HepG2 (cell line): Measurements from ENCODE around the gene MRPL54. TPM values are rescaled to one million over a fixed set of nuclear protein-coding genes. Genes with fewer than 3 reads are reported as not detected.

ENCODE experiments used
- CBX5 ChIP-seq: sonication (generic); formaldehyde crosslinking; IDR thresholded peaks from 2 replicates; pipeline ENCODE4 v1.4.0; 2020; ENCODE audit warnings: missing genetic modification reagents, borderline replicate concordance
- DPF2 ChIP-seq: sonication (generic); formaldehyde crosslinking; IDR thresholded peaks from 2 replicates; pipeline ENCODE4 v1.4.0; 2020; ENCODE audit warnings: mild to moderate bottlenecking, low read depth, missing genetic modification reagents, borderline replicate concordance
- ELF1 ChIP-seq: sonication (generic); formaldehyde crosslinking; IDR thresholded peaks from 2 replicates; pipeline ENCODE4 v1.4.0; 2020; ENCODE audit warnings: missing genetic modification reagents
- GABPB1 ChIP-seq: IDR thresholded peaks from 2 replicates; pipeline ENCODE4 v1.6.1; 2016; ENCODE audit warnings: mild to moderate bottlenecking, missing genetic modification reagents, moderate library complexity, missing compliant biosample characterization
- MEF2D ChIP-seq: sonication (generic); formaldehyde crosslinking; IDR thresholded peaks from 2 replicates; pipeline ENCODE4 v1.5.1; 2020; ENCODE audit warnings: mild to moderate bottlenecking, missing genetic modification reagents
- NR2F1 ChIP-seq, 2 experiments: fragments of 450-650 bp in 1 of 2; formaldehyde crosslinking in 1 of 2; IDR thresholded peaks; 2 replicates each; pipeline versions ENCODE4 v1.5.0 to v1.6.1; 2016 to 2020; ENCODE audit warnings: mild to moderate bottlenecking in 1 of 2, missing compliant biosample characterization in 1 of 2, missing genetic modification reagents in 1 of 2, moderate library complexity in 1 of 2
- NR2F6 ChIP-seq, 2 experiments: IDR thresholded peaks; 2 replicates each; pipeline ENCODE4 v1.6.1; 2016; ENCODE audit warnings: antibody characterized with exemption in 1 of 2, mild to moderate bottlenecking in 1 of 2
- PHF20 ChIP-seq: sonication (generic); formaldehyde crosslinking; IDR thresholded peaks from 2 replicates; pipeline ENCODE4 v1.5.0; 2020; ENCODE audit warnings: mild to moderate bottlenecking, missing genetic modification reagents
- SMAD9 ChIP-seq: sonication (generic); formaldehyde crosslinking; IDR thresholded peaks from 2 replicates; pipeline ENCODE4 v1.5.1; 2020; ENCODE audit warnings: mild to moderate bottlenecking, missing genetic modification reagents
- ZFAT ChIP-seq: sonication (generic); formaldehyde crosslinking; conservative IDR thresholded peaks from 2 replicates; pipeline ENCODE4 v1.8.1; 2023; ENCODE audit warnings: missing genetic modification reagents, inconsistent platforms
- ZFP90 ChIP-seq: sonication (generic); formaldehyde crosslinking; IDR thresholded peaks from 2 replicates; pipeline ENCODE4 v1.8.0; 2022; ENCODE audit warnings: missing genetic modification reagents, mild to moderate bottlenecking, inconsistent platforms, borderline replicate concordance
- ZNF121 ChIP-seq: sonication (generic); formaldehyde crosslinking; IDR thresholded peaks from 2 replicates; pipeline ENCODE4 v1.5.0; 2020; ENCODE audit warnings: mild to moderate bottlenecking, missing genetic modification reagents
- ZNF253 ChIP-seq: sonication (generic); formaldehyde crosslinking; IDR thresholded peaks from 2 replicates; pipeline ENCODE4 v1.8.0; 2022; ENCODE audit warnings: mild to moderate bottlenecking, missing genetic modification reagents, borderline replicate concordance
- ZNF256 ChIP-seq: sonication (generic); formaldehyde crosslinking; conservative IDR thresholded peaks from 2 replicates; pipeline ENCODE4 v1.4.0; 2020; ENCODE audit warnings: missing genetic modification reagents
- ZNF264 ChIP-seq: sonication (generic); formaldehyde crosslinking; IDR thresholded peaks from 2 replicates; pipeline ENCODE4 v1.4.0; 2020; ENCODE audit warnings: missing genetic modification reagents
- ZNF329 ChIP-seq: sonication (generic); formaldehyde crosslinking; IDR thresholded peaks from 2 replicates; pipeline ENCODE4 v1.9.0; 2021; ENCODE audit warnings: low read depth, mild to moderate bottlenecking, missing genetic modification reagents
- ZNF382 ChIP-seq: sonication (generic); formaldehyde crosslinking; IDR thresholded peaks from 2 replicates; pipeline ENCODE4 v1.5.0; 2020; ENCODE audit warnings: missing genetic modification reagents, mild to moderate bottlenecking, borderline replicate concordance
- ZNF780A ChIP-seq: sonication (generic); formaldehyde crosslinking; IDR thresholded peaks from 2 replicates; pipeline ENCODE4 v1.8.0; 2022; ENCODE audit warnings: mild to moderate bottlenecking, missing genetic modification reagents, moderate library complexity
- polyA plus RNA-seq, 8 experiments: library from polyadenylated mRNA; depleted of rRNA in 3 of 8; stranded (reverse) in 7 of 8; unstranded in 1 of 8; fragments of >200 nt; fragmentation: Illumina TruSeq in 4 of 8; extraction: Trizol in 4 of 8; gene quantifications; 2 replicates each; pipeline versions ENCODE4 v1.2.1 to v1.2.3, GENCODE V29; 2011 to 2016; ENCODE audit warnings: low read depth in 4 of 8, missing spikeins in 1 of 8, mixed read lengths in 1 of 8; ENCODE audit not compliant: insufficient read depth in 1 of 8
- total RNA-seq, 5 experiments: library from RNA; depleted of rRNA; stranded (reverse); fragments of >200 nt; fragmentation: Illumina TruSeq; extraction: Trizol; gene quantifications; 2 replicates each; pipeline ENCODE4 v1.2.3, GENCODE V29; 2016; ENCODE audit warnings: low read depth in 1 of 5
- TF ChIP-seq, protein P1 (sequence below): IDR thresholded peaks from 2 replicates; pipeline ENCODE4 v1.6.1; 2018; ENCODE audit warnings: missing genetic modification reagents, mild to moderate bottlenecking, missing compliant biosample characterization
- TF ChIP-seq, protein P2 (sequence below): sonication (generic); formaldehyde crosslinking; IDR thresholded peaks from 2 replicates; pipeline ENCODE4 v1.5.0; 2020; ENCODE audit warnings: mild to moderate bottlenecking, missing genetic modification reagents, moderate library complexity
- TF ChIP-seq, protein P3 (sequence below): sonication (generic); formaldehyde crosslinking; IDR thresholded peaks from 2 replicates; pipeline ENCODE4 v1.5.1; 2020; ENCODE audit warnings: missing genetic modification reagents, mild to moderate bottlenecking, borderline replicate concordance

MRPL54 gene
- total and polyA plus RNA-seq, 2 of the 13 experiments (the other 11 are each of a cell fraction or from before 2014, with no cell fraction given), result 36.8 to 66.9 TPM

DNA sequence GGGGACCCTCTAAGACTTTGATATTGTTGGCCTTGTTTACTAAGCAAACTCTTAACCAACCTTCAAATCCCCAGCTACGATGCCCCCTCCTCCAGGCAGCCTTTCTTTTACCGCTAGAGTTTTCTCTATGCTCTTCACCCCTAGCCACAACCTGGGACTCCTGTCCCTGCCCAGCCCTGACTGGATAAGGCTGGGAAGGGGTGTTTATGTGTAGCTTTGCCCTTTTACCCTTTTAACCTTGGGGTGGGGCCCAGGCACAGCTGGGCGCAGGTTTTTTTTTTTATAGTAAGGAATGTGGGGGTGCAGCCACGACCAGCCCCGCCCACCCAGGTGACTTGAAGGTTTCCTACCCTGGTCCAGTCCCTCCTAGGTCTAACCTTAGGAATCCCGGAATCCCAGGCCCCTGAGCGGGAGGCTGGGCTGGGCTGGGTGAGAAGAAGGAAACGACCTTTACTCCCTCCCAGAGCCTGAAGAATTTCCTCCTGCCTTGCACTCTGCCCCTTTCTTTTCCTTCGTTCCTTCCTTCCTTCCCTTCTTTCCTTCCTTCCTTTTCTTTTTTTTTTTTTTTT is 42.0 kb upstream of the MRPL54 start (continued):
- TF ChIP-seq DPF2 (CRISPR knock-in tag) (no peak), NR2F1 (CRISPR knock-in tag; IDR thresholded peaks at IDR 0.05) (peak; percentile 37 to 65; a peak in 1 of 4 replicates), ZNF780A (CRISPR knock-in tag) (no peak), NR2F6 (IDR thresholded peaks at IDR 0.05) (peak; percentile 81), NR2F6 (CRISPR knock-in tag; IDR thresholded peaks at IDR 0.05) (peak; percentile 81), ZNF121 (CRISPR knock-in tag) (no peak), CBX5 (no peak), ZNF382 (no peak), GABPB1 (CRISPR knock-in tag) (no peak), ZNF329 (CRISPR knock-in tag) (no peak), ZNF253 (CRISPR knock-in tag) (no peak), SMAD9 (CRISPR knock-in tag) (no peak), ZFP90 (CRISPR knock-in tag) (no peak), ZFAT (no peak), ELF1 (no peak), ZNF264 (CRISPR knock-in tag) (no peak), ZNF256 (CRISPR knock-in tag) (no peak), MEF2D (CRISPR knock-in tag) (no peak), PHF20 (CRISPR knock-in tag) (no peak)
- TF ChIP-seq, protein P1, sequence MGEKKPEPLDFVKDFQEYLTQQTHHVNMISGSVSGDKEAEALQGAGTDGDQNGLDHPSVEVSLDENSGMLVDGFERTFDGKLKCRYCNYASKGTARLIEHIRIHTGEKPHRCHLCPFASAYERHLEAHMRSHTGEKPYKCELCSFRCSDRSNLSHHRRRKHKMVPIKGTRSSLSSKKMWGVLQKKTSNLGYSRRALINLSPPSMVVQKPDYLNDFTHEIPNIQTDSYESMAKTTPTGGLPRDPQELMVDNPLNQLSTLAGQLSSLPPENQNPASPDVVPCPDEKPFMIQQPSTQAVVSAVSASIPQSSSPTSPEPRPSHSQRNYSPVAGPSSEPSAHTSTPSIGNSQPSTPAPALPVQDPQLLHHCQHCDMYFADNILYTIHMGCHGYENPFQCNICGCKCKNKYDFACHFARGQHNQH (CRISPR knock-in tag), result 0 out of 2 replicates have a peak, but pooled peaks have one; percentile 19
- TF ChIP-seq, protein P2, sequence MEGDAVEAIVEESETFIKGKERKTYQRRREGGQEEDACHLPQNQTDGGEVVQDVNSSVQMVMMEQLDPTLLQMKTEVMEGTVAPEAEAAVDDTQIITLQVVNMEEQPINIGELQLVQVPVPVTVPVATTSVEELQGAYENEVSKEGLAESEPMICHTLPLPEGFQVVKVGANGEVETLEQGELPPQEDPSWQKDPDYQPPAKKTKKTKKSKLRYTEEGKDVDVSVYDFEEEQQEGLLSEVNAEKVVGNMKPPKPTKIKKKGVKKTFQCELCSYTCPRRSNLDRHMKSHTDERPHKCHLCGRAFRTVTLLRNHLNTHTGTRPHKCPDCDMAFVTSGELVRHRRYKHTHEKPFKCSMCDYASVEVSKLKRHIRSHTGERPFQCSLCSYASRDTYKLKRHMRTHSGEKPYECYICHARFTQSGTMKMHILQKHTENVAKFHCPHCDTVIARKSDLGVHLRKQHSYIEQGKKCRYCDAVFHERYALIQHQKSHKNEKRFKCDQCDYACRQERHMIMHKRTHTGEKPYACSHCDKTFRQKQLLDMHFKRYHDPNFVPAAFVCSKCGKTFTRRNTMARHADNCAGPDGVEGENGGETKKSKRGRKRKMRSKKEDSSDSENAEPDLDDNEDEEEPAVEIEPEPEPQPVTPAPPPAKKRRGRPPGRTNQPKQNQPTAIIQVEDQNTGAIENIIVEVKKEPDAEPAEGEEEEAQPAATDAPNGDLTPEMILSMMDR (CRISPR knock-in tag), result no peak
- TF ChIP-seq, protein P3, sequence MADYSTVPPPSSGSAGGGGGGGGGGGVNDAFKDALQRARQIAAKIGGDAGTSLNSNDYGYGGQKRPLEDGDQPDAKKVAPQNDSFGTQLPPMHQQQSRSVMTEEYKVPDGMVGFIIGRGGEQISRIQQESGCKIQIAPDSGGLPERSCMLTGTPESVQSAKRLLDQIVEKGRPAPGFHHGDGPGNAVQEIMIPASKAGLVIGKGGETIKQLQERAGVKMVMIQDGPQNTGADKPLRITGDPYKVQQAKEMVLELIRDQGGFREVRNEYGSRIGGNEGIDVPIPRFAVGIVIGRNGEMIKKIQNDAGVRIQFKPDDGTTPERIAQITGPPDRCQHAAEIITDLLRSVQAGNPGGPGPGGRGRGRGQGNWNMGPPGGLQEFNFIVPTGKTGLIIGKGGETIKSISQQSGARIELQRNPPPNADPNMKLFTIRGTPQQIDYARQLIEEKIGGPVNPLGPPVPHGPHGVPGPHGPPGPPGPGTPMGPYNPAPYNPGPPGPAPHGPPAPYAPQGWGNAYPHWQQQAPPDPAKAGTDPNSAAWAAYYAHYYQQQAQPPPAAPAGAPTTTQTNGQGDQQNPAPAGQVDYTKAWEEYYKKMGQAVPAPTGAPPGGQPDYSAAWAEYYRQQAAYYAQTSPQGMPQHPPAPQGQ (CRISPR knock-in tag), result no peak
